ENCODE measurements around the gene PFDN4. TPM values are rescaled to one million over a fixed set of nuclear protein-coding genes. Genes with fewer than 3 reads are reported as not detected.

Gene PFDN4
- total and polyA plus RNA-seq, 2 of the 4 experiments (the other 2 are of a cell fraction) = 14.9 to 93.2 TPM

- Histone ChIP-seq H3K27ac (ENCODE audit: insufficient read depth, low read length) (no peak overlapping the region), H3K4ac (ENCODE audit: low read depth, low read length) (no peak overlapping the region), H2BK120ac (ENCODE audit: low read depth, low read length) (no peak overlapping the region), H3K4me3 (ENCODE audit: insufficient read depth, low read depth, low read length) (no peak overlapping the region), H3K27me3 (ENCODE audit: control insufficient read depth, insufficient read depth, low read length) (peaks cover 41% of the 10 kb centered on the region), H3K23ac (ENCODE audit: low read depth, low read length) (no peak overlapping the region), H3K9ac (ENCODE audit: low read depth, low read length) (no peak overlapping the region), H3K9me3 (ENCODE audit: control insufficient read depth, insufficient read depth, low read length) (no peaks in the 10 kb centered on the region), H4K91ac (ENCODE audit: insufficient read depth, low read depth, low read length) (no peak overlapping the region), H3K18ac (ENCODE audit: low read depth, low read length) (no peak overlapping the region), H3K4me1 (ENCODE audit: control insufficient read depth, insufficient read depth, low read length) (no peaks in the 10 kb centered on the region; the same call in 1 of the 2 replicates), H3K9me1 (ENCODE audit: insufficient read depth, low read length) (no peaks in the 10 kb centered on the region), H4K5ac (ENCODE audit: low read depth, low read length) (no peak overlapping the region), H2BK15ac (ENCODE audit: low read depth, low read length) (no peak overlapping the region), H2BK20ac (ENCODE audit: low read depth, low read length) (no peak overlapping the region), H3K79me1 (ENCODE audit: low read depth in 1 of 2, low read length in 2 of 2) (no peaks in the 10 kb centered on the region), H2AK9ac (replicated peaks; ENCODE audit: low read depth, low read length, poor library complexity) (no peak overlapping the region), H3K56ac (ENCODE audit: extremely low read depth, insufficient read depth, low read length) (no peak overlapping the region), H4K8ac (ENCODE audit: low read depth in 2 of 2, low read length in 2 of 2) (no peak overlapping the region), H2AFZ (replicated peaks; ENCODE audit: low read length, poor library complexity) (no peak overlapping the region), H3K4me2 (ENCODE audit: low read depth, low read length) (no peak overlapping the region), H2BK5ac (ENCODE audit: low read depth, low read length, poor library complexity, severe bottlenecking) (no peak overlapping the region), H3K36me3 (ENCODE audit: control insufficient read depth, insufficient read depth, low read length) (no peaks in the 10 kb centered on the region), H4K20me1 (ENCODE audit: insufficient read depth, low read length) (no peaks in the 10 kb centered on the region; the same call in 1 of the 2 replicates), H2AK5ac (ENCODE audit: low read depth, low read length) (no peak overlapping the region), H3K14ac (replicated peaks; ENCODE audit: low read depth, low read length) (no peak overlapping the region)
- dilution Hi-C loops (cut with HindIII; ENCODE audit: low sequenced_read_pairs, unreplicated experiment) (loop anchor here (25.0 kb wide), 1 partner anchor 90 kb away; no protein-coding TSS in a partner anchor), intact Hi-C loops (cut with micrococcal nuclease) (no loop called here), in situ Hi-C loops (cut with MboI; ENCODE audit: low sequenced_read_pairs) (loop anchor here (25.0 kb wide), 1 partner anchor 190 kb away; no protein-coding TSS in a partner anchor)
- ChIA-PET CTCF (no interaction called here), POLR2A (ENCODE audit: unreplicated experiment) (no interaction called here)
- no TSS peak for BruUV-seq (replicated peaks)
- no peak for ATAC-seq (ENCODE audit: low read depth)
- TF ChIP-seq CEBPB (IDR thresholded peaks at IDR 0.05; ENCODE audit: low read depth, low read length) = no peak
- TF ChIP-seq MXI1 (IDR thresholded peaks at IDR 0.05; ENCODE audit: borderline replicate concordance, low read depth, low read length) = no peak
- TF ChIP-seq USF2 (IDR thresholded peaks at IDR 0.05; ENCODE audit: low read depth, low read length) = no peak
- 89% methylated on average over 3 of the region's 6 CpGs; no CpG with 5 or more reads in 1 of the 2 experiments for WGBS, 2 experiments (ENCODE audit: extremely low coverage in 2 of 2, insufficient read length in 1 of 2)
- no peak for DNase-seq
Measured at GRCh38 chr20:54177378-54177777, 30.5 kb upstream of the PFDN4 start.
